Right lobe of liver (tissue), 4 donors: ENCODE results near the gene FMN1.

Experiments used
- POLR2A ChIP-seq: fragments of 450-650 bp; IDR thresholded peaks from one replicate; pipeline ENCODE4 v1.6.1; 2017; ENCODE audit warnings: antibody characterized with exemption, mild to moderate bottlenecking
- TF ChIP-seq, protein P1 (sequence below), 4 donors: fragments of 200-600 bp in 3 of 4; fragments of 450-650 bp in 1 of 4; IDR thresholded peaks; one replicate each; pipeline versions ENCODE4 v1.5.1 to v1.8.0; 2016 to 2022; ENCODE audit warnings: antibody characterized with exemption in 4 of 4, mild to moderate bottlenecking in 2 of 4
- donor health status: DM: no; HTN: no; CAD: no.
- donor health status: DM: no; HTN: no; CAD: no.
- donor health status: DM: no; HTN: yes; CAD: no.

GRCh38 chr15:32730677-32731654 is 463.5 kb downstream of the FMN1 start:
- TF ChIP-seq, protein P1, sequence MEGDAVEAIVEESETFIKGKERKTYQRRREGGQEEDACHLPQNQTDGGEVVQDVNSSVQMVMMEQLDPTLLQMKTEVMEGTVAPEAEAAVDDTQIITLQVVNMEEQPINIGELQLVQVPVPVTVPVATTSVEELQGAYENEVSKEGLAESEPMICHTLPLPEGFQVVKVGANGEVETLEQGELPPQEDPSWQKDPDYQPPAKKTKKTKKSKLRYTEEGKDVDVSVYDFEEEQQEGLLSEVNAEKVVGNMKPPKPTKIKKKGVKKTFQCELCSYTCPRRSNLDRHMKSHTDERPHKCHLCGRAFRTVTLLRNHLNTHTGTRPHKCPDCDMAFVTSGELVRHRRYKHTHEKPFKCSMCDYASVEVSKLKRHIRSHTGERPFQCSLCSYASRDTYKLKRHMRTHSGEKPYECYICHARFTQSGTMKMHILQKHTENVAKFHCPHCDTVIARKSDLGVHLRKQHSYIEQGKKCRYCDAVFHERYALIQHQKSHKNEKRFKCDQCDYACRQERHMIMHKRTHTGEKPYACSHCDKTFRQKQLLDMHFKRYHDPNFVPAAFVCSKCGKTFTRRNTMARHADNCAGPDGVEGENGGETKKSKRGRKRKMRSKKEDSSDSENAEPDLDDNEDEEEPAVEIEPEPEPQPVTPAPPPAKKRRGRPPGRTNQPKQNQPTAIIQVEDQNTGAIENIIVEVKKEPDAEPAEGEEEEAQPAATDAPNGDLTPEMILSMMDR (IDR thresholded peaks at IDR 0.05), result no peak
- TF ChIP-seq POLR2A, result no peak
